Activated CD8-positive, alpha-beta memory T cell treated with anti-CD3 and anti-CD28 coated beads for 24 hours (primary cell): ENCODE data around the gene GMCL2.

Experiments
- DNase-seq: peaks from one replicate; pipeline ENCODE4 v3.0.0-alpha.2; 2020

Gene GMCL2

GRCh38 chr5:178136990-178137389, 50.2 kb downstream of the GMCL2 start:
- no peak for DNase-seq
